ENCODE measurements around the gene CBLB.

Gene CBLB

DNA sequence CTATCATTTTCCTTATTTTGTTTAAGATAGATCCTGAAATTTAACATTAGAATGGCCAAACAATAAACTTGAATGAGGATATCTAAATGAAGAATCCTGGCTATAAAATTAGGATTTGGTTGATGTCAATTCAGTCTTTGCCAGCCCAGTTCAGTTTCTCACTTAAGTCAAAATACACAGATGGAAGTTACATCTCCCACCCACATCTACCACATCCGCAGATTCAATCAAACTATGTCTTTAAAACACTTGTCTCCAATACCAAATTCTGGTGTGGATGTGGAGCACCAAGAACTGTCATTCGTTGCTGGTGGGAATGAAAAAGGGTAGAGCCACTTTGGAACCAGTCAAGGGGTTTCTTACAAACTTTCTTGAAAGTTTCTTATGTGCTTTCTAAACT is 18.2 kb downstream of the CBLB start:
- Histone ChIP-seq H3K4me3 (no peak overlapping the region), H3K9me3 (no peaks in the 10 kb centered on the region), H3K4me1 (0 out of 2 replicates have a peak, but pooled peaks cover 1% of the 10 kb centered on the region), H3K36me3 (replicated peaks) (no peaks in the 10 kb centered on the region), H3K27me3 (ENCODE audit: low read depth) (no peaks in the 10 kb centered on the region)
- DNase-seq (ENCODE audit: low spot score in 2 of 2) = no peak
- in situ Hi-C loops (cut with MboI; ENCODE audit: low sequenced_read_pairs) = no loop called here

DNA sequence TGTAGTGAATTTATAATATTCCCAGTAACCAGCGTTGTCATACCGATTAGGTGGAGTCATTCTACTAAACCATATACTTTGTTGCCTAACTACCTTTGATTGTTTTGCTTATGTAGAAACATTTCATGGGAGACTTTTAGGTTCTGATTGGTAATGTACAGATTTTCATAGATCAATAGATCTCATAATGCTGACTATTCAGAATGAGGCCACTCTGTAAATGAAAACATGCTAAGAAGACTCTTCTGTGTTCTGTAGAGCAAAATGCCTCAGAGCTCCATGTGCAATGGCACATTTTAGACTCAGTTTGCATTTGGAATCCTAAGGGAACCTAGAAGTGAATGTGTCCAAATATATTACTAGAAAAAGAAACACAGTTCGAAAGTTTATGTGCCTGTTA is 20.0 kb downstream of the CBLB start:
- no peaks in the 10 kb centered on the region for H3K36me3 ChIP-seq (replicated peaks)
- H3K9me3 ChIP-seq = no peaks in the 10 kb centered on the region
- no peak for DNase-seq (ENCODE audit: low spot score in 2 of 2)
- H3K4me1 ChIP-seq = peaks cover 15% of the 10 kb centered on the region
- in situ Hi-C loops (cut with MboI; ENCODE audit: low sequenced_read_pairs) = no loop called here
- H3K27me3 ChIP-seq (ENCODE audit: low read depth) = no peaks in the 10 kb centered on the region
- H3K4me3 ChIP-seq = no peak overlapping the region

DNA sequence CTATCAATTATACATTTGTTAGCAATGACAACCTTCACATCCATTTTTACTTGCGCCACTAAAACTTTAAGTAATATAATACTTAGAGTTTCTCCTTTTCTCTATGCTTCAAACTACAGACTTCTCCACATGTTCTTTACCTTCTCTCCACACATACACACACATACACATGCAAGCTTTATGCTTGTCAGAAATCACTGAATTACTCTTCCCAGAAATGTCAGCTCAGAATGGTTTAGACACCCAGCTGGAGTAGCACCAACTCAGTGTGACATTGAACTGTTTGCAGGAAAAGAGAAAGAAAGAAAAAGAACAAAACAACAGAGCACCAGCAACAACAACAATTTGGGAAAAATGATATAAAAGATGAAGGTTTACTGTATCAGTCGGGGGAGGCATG is 20.9 kb downstream of the CBLB start:
- in situ Hi-C loops (cut with MboI; ENCODE audit: low sequenced_read_pairs) = no loop called here
- Histone ChIP-seq H3K9me3 (no peaks in the 10 kb centered on the region), H3K27me3 (ENCODE audit: low read depth) (no peaks in the 10 kb centered on the region), H3K4me3 (no peak overlapping the region), H3K36me3 (replicated peaks) (no peaks in the 10 kb centered on the region), H3K4me1 (peaks cover 15% of the 10 kb centered on the region)
- no peak for DNase-seq (ENCODE audit: low spot score in 2 of 2)

DNA sequence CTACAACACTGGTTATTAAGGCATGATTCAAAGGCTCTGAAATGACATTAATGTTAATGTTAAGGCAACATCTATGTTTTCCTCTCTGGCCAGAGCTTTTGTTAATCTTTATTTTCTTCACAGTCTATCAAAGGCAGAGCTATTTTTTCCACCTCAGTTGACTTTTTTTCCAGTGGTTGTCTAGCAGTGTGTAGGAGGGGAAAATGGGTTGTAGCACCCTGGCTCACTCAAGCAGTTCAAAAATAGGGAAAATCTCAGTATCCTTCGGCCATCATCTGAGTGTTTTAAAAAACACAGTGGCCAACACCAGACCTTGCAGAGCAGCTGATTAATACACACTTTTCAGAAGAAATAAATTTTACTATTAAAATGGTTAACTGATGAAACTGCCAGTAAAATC is 21.4 kb downstream of the CBLB start:
- in situ Hi-C loops (cut with MboI; ENCODE audit: low sequenced_read_pairs) = no loop called here
- Histone ChIP-seq H3K9me3 (no peaks in the 10 kb centered on the region), H3K4me1 (peaks cover 15% of the 10 kb centered on the region), H3K36me3 (replicated peaks) (no peaks in the 10 kb centered on the region), H3K4me3 (no peak overlapping the region), H3K27me3 (ENCODE audit: low read depth) (no peaks in the 10 kb centered on the region)
- no peak for DNase-seq (ENCODE audit: low spot score in 2 of 2)

DNA sequence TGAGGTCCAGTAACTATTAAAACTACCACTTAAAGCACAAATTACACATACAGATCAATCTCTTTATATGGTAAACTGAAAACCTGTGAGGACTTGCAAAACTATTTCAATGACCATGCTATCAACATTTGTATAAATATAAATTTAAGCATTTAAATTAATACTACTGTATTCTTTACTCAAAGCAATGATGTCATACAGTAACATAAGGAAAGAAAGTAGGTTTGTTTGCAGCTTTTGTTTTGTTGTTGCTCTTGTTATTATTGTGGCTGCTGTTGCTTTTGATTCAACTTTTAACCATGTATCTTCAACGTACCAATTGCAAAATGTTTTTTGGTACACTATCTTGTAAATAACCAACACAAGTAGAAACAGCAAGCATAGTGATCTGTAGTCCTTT is 22.0 kb downstream of the CBLB start:
- in situ Hi-C loops (cut with MboI; ENCODE audit: low sequenced_read_pairs) = no loop called here
- no peaks in the 10 kb centered on the region for H3K27me3 ChIP-seq (ENCODE audit: low read depth)
- no peaks in the 10 kb centered on the region for H3K36me3 ChIP-seq (replicated peaks)
- no peaks in the 10 kb centered on the region for H3K9me3 ChIP-seq
- no peak overlapping the region for H3K4me3 ChIP-seq
- no peak for DNase-seq (ENCODE audit: low spot score in 2 of 2)
- peaks cover 15% of the 10 kb centered on the region for H3K4me1 ChIP-seq

DNA sequence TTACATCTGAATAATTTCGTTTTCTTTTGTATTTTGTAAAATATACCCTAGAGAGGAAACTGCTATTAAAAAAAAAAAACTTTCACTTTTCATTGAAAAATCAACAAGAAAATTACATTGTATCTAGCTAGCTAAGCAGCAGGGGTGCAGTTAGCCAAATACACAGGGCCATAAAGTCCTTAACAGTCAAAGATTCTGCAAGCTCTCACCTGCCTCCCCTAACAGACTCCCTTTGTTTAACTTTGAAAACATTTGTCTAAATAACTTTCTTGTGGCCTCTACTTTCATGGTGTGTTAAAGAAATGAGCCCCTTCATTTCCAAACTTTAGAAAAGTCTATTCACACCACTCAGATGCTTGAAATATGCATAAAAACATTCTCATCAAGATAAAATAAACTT is 23.3 kb downstream of the CBLB start:
- in situ Hi-C loops (cut with MboI; ENCODE audit: low sequenced_read_pairs) = no loop called here
- no peaks in the 10 kb centered on the region for H3K9me3 ChIP-seq
- H3K4me3 ChIP-seq = no peak overlapping the region
- peak in 1 of 2 experiments; percentile 28 for DNase-seq (ENCODE audit: low spot score in 2 of 2)
- no peaks in the 10 kb centered on the region for H3K36me3 ChIP-seq (replicated peaks)
- no peaks in the 10 kb centered on the region for H3K27me3 ChIP-seq (ENCODE audit: low read depth)
- H3K4me1 ChIP-seq = peaks cover 15% of the 10 kb centered on the region

DNA sequence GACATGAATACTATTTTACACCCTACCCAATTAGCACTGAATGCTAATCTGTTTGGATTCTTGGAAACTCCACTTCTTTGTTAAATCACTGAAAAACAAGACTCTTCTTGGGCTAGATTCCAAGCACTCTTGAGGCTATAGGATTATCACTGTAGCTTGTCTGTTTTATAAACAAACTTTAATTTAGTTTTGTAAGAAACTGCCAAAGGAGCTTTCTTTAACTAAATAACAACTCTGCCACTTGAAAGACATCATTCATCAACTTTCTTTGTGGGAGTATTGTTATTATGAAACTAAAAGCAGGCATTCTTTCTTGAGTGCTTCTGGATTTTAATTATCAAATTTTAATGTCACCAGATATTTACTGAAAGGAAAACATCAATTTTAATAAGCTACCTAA is 24.1 kb downstream of the CBLB start:
- H3K4me1 ChIP-seq = peaks cover 15% of the 10 kb centered on the region
- no peak overlapping the region for H3K4me3 ChIP-seq
- in situ Hi-C loops (cut with MboI; ENCODE audit: low sequenced_read_pairs) = no loop called here
- no peaks in the 10 kb centered on the region for H3K9me3 ChIP-seq
- H3K36me3 ChIP-seq (replicated peaks) = no peaks in the 10 kb centered on the region
- no peaks in the 10 kb centered on the region for H3K27me3 ChIP-seq (ENCODE audit: low read depth)
- peak in 1 of 2 experiments; percentile 61 for DNase-seq (ENCODE audit: low spot score in 2 of 2)

DNA sequence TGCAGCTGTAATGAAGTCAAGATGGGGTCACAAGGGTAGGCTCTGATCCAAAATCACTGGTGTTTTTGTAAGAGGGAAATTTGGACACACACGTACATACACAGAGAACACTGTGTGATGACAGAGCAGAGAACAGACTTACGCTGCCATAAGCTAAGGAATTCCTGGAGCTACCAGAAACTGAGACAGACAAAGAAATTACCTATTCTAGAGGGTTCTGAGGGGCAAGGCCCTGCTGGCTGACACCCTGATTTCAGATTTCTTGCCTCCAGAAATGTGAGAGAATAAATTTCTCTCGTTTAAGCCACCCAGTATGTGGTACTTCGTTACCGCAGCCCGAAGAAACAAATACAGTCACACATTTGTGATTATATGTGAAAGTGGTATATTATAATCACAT is 24.8 kb downstream of the CBLB start:
- Histone ChIP-seq H3K9me3 (no peaks in the 10 kb centered on the region), H3K4me3 (no peak overlapping the region), H3K36me3 (replicated peaks) (no peaks in the 10 kb centered on the region), H3K4me1 (peaks cover 15% of the 10 kb centered on the region), H3K27me3 (ENCODE audit: low read depth) (no peaks in the 10 kb centered on the region)
- no peak for DNase-seq (ENCODE audit: low spot score in 2 of 2)
- in situ Hi-C loops (cut with MboI; ENCODE audit: low sequenced_read_pairs) = no loop called here

DNA sequence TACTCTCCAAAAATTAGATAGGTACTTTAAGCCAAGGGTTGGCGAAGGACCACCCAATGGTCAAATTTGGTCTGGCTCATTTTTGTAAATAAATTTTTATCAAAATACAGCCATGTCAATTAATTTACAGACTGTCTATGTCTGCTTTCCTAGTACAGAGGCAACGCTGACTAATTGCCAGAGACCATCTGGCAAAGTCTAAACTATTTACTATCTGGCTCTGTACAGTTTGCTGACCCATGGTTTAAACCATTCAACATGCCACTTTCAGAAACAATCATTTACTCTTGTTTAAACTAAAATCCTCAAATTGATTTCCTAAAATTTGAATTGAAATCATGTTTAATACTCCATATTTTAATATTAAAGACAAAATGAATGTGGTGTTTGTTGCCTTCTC is 25.9 kb downstream of the CBLB start:
- in situ Hi-C loops (cut with MboI; ENCODE audit: low sequenced_read_pairs) = no loop called here
- Histone ChIP-seq H3K9me3 (no peaks in the 10 kb centered on the region), H3K36me3 (replicated peaks) (no peaks in the 10 kb centered on the region), H3K4me1 (peaks cover 15% of the 10 kb centered on the region), H3K27me3 (ENCODE audit: low read depth) (no peaks in the 10 kb centered on the region), H3K4me3 (no peak overlapping the region)
- DNase-seq (ENCODE audit: low spot score in 2 of 2) = no peak

DNA sequence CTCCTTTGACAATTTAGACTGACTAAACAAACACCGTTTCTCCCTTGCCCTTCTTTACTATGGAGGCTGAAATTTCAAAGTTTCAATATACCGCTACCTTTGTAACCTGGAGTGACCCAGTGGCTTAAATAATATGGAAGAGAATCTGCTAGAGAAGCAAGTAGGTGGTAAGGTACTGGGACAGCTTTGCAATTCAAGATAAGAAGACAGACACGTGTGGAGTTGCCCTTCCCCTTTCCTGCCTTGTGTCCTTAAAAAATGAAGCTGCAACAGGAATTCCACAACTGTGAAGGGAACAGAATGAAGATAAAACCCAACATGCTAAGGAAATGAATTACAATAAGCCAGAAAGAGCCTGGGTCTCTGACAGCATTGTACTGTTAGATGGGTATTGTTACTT is 26.4 kb downstream of the CBLB start:
- in situ Hi-C loops (cut with MboI; ENCODE audit: low sequenced_read_pairs) = no loop called here

DNA sequence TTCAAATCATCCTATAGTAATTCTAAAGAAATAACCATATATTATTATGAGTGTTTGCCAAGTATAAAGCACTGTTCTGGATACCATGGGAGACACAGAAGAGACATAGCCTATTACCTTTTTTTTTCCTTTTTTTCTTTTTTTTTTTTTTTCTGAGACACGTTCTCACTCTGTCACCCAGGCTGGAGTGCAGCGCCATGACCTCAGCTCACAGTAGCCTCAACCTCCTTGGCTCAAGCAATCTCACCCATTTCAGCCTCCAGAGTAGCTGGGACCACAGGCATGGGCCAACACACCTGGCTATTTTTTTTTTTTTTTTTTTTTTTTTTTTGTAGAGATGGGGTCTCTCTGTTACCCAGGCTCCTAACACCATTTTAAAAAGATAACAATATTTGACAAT is 30.9 kb downstream of the CBLB start:
- no peak for DNase-seq (ENCODE audit: low spot score in 2 of 2)
- Histone ChIP-seq H3K36me3 (replicated peaks) (no peaks in the 10 kb centered on the region), H3K4me3 (no peak overlapping the region), H3K4me1 (peaks cover 8% of the 10 kb centered on the region; the same call in 1 of the 2 replicates), H3K9me3 (no peaks in the 10 kb centered on the region), H3K27me3 (ENCODE audit: low read depth) (no peaks in the 10 kb centered on the region)
- in situ Hi-C loops (cut with MboI; ENCODE audit: low sequenced_read_pairs) = no loop called here

More for the DNA sequence above, 26.4 kb downstream of the CBLB start:
- no peak for DNase-seq (ENCODE audit: low spot score in 2 of 2)
- Histone ChIP-seq H3K4me3 (no peak overlapping the region), H3K4me1 (peaks cover 15% of the 10 kb centered on the region), H3K36me3 (replicated peaks) (no peaks in the 10 kb centered on the region), H3K9me3 (no peaks in the 10 kb centered on the region), H3K27me3 (ENCODE audit: low read depth) (no peaks in the 10 kb centered on the region)

DNA sequence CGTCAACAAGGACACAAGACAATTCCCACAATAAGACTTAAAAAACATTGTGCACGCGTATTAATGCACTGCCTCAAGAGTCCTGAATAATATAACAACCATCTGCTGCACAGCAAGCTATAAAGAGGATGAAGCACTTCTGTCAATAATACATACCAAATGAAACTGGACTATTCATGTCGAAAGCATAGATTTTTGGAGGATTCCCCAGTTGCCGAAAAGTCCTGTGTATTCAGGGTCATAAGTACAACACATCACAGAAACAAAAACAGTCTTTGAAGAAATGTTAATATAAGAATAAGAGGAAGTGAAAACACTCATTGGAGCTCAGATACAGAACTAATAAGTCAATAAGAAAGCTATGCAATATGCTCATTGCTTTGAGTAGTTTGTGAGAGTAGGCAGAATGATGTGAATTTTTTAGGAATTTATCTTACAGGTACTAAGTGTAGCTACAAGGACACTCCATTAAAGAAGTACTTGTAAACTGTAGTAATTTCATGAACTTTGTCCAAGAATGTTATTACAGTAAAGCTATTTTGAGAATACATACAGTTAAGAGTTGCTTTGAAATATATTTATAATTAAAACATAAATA is 31.6 kb downstream of the CBLB start:
- H3K36me3 ChIP-seq (replicated peaks) = no peaks in the 10 kb centered on the region
- no peak for DNase-seq (ENCODE audit: low spot score in 2 of 2)
- no peaks in the 10 kb centered on the region for H3K9me3 ChIP-seq
- peaks cover 11% of the 10 kb centered on the region for H3K4me1 ChIP-seq
- H3K27me3 ChIP-seq (ENCODE audit: low read depth) = no peaks in the 10 kb centered on the region
- in situ Hi-C loops (cut with MboI; ENCODE audit: low sequenced_read_pairs) = no loop called here
- no peak overlapping the region for H3K4me3 ChIP-seq

DNA sequence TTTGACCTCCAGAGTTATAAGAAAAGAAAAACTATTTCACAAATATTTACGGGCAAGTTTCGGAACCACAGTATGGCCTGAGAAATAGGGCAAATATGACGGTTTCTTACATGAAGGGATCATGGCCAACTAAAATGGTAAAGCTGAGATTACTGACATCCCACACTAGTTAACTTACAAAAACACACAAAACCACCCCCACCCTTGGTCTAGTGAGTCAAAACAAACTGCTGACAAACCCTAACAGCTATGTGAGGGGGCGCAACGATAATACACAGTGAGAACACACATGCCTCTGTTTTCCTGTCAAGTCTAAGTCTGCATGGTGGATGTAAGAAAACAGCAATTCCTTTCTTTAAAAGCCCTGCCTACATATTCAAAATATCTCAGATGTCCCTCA is 32.3 kb downstream of the CBLB start:
- DNase-seq (ENCODE audit: low spot score in 2 of 2) = no peak
- in situ Hi-C loops (cut with MboI; ENCODE audit: low sequenced_read_pairs) = no loop called here
- H3K4me3 ChIP-seq = no peak overlapping the region
- no peaks in the 10 kb centered on the region for H3K36me3 ChIP-seq (replicated peaks)
- no peaks in the 10 kb centered on the region for H3K27me3 ChIP-seq (ENCODE audit: low read depth)
- no peaks in the 10 kb centered on the region for H3K9me3 ChIP-seq
- H3K4me1 ChIP-seq = peaks cover 11% of the 10 kb centered on the region

DNA sequence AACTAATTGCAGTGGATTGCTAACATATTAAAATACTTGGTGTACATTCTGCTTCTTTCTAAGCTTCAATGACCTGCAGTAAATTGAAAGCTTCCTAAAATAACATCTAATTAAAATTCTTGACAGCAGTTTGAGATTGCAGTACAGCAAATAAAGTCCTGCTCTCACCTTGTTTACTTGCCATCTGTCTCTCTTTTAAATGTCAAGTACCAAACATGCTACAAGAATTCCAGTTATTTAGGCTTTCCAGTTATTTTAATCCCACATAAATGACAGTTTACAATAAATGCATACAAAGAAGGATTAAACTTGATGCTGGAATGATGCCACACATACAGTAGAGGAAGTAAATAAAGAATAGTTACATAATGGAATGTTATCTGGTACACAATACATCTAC is 33.2 kb downstream of the CBLB start:
- no peaks in the 10 kb centered on the region for H3K27me3 ChIP-seq (ENCODE audit: low read depth)
- in situ Hi-C loops (cut with MboI; ENCODE audit: low sequenced_read_pairs) = no loop called here
- DNase-seq (ENCODE audit: low spot score in 2 of 2) = peak in 1 of 2 experiments; percentile 64
- H3K36me3 ChIP-seq (replicated peaks) = no peaks in the 10 kb centered on the region
- H3K9me3 ChIP-seq = no peaks in the 10 kb centered on the region
- peaks cover 11% of the 10 kb centered on the region for H3K4me1 ChIP-seq
- H3K4me3 ChIP-seq = no peak overlapping the region

DNA sequence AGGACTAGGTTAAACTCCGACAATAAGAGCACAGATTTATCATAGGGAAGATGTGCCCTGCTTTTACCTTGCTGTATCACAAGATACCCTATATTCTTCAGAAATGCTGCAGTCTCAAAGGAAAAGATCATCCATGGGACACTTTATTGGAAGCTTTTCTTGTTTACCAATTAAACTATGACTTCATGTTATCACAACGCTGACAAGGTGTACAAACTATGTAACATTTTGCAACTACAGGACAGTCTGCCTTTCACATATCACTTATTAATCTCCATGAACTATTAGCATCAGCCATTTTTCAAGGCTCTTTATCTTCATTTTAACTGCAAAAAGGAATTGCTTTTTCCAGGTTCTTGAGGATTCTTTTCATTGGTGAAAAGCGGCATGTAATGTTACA is 34.0 kb downstream of the CBLB start:
- DNase-seq (ENCODE audit: low spot score in 2 of 2) = no peak
- Histone ChIP-seq H3K4me3 (no peak overlapping the region), H3K27me3 (ENCODE audit: low read depth) (no peaks in the 10 kb centered on the region), H3K4me1 (peaks cover 11% of the 10 kb centered on the region), H3K9me3 (no peaks in the 10 kb centered on the region), H3K36me3 (replicated peaks) (no peaks in the 10 kb centered on the region)
- in situ Hi-C loops (cut with MboI; ENCODE audit: low sequenced_read_pairs) = no loop called here

Measured in HAP-1 (cell line).